Activated CD4-positive, alpha-beta T cell treated with anti-CD3 and anti-CD28 coated beads, Interleukin-2, amount 50 U/mL, for 1 hour (primary cell): ENCODE results near the gene YWHAG.
"Not testable (repeated sequence)": the region's sequence is repeated elsewhere in the genome, so short reads cannot be mapped to it uniquely, and the experiment has no call there.

ENCODE experiments used
- DNase-seq: peaks from one replicate; pipeline ENCODE4 v3.0.0-alpha.2; 2020

YWHAG gene

GRCh38 chr7:76292911-76293310 lies 65.9 kb downstream of the YWHAG start:
- DNase-seq = not testable (repeated sequence)

GRCh38 chr7:76292213-76292573 lies 66.6 kb downstream of the YWHAG start:
- DNase-seq = no peak

GRCh38 chr7:76291351-76292212 lies 67.2 kb downstream of the YWHAG start:
- DNase-seq = peak; percentile 82

GRCh38 chr7:76290847-76291350 lies 67.9 kb downstream of the YWHAG start:
- not testable (repeated sequence) for DNase-seq

- DNase-seq = no peak
Measured at GRCh38 chr7:76286842-76287403, 71.9 kb downstream of the YWHAG start.

- DNase-seq = no peak
Measured at GRCh38 chr7:76285604-76286374, 73.0 kb downstream of the YWHAG start.

GRCh38 chr7:76283254-76284159 lies 75.3 kb downstream of the YWHAG start:
- DNase-seq = no peak

GRCh38 chr7:76282344-76283253 lies 76.2 kb downstream of the YWHAG start:
- DNase-seq = no peak

GRCh38 chr7:76281706-76282343 lies 77.0 kb downstream of the YWHAG start:
- DNase-seq = no peak

- no peak for DNase-seq
Measured at GRCh38 chr7:76281006-76281705, 77.6 kb downstream of the YWHAG start.

- no peak for DNase-seq
Measured at GRCh38 chr7:76280408-76280807, 78.4 kb downstream of the YWHAG start.

- no peak for DNase-seq
Measured at GRCh38 chr7:76278540-76278939, 80.3 kb downstream of the YWHAG start.
